HT1080 (cell line): ENCODE results near the gene PDZK1IP1. TPM values are rescaled to one million over a fixed set of nuclear protein-coding genes. Genes with fewer than 3 reads are reported as not detected.
A peak's percentile ranks its signal among the peaks of the same experiment; 100 is the strongest.
"Not testable (repeated sequence)": the region's sequence is repeated elsewhere in the genome, so short reads cannot be mapped to it uniquely, and the experiment has no call there.

Experiments used
- DNase-seq: peaks from one replicate; pipeline ENCODE4 v3.0.0-alpha.2; 2015; ENCODE audit warnings: low read depth
- total RNA-seq: library from RNA; depleted of rRNA; stranded (reverse); fragments of >200 nt; shearing (Covaris generic); gene quantifications from 2 replicates; pipeline ENCODE4 v1.2.3, GENCODE V29; 2014

PDZK1IP1 gene
- total RNA-seq, 1 experiment from 2014 or later = not detected

DNA sequence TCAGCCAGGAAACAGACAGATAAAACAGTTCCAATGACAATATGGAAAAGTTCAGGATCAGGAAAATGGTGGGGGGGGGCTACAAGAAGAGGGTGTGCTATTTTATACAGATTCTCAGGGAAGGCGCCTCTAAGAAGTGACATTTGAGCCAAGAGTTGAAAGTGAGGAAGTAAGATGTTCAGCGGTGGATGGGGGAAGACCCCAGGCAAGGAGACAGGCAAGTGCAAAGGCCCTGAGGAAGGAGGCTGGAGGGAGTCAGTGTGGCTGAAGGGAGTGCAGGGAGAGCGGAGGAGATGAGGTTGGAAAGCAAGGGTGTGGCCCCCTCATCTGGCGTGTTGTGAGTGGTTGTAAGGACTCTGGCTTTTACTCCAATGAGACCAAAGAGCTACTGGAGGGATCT, 8.4 kb upstream of the PDZK1IP1 start:
- DNase-seq = no peak

DNA sequence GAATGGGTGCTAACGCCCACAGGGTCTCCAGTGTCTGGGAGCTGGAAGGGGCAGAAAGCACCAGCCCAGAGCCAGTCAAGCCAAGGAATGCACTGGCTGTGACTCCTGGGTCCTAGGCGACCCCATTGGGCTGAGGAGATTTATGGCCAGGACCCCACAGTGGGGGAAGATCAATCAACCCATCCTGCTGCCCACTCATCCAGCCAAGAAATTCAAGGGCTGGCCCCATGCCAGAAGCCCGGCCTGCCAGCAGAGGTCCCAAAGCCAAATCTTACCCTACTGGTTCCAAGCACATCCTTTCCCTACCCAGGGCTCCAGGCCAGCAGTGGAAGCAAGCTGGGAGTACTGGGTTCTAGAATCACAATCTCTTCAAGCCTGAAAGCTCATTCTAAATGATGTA, 6.8 kb upstream of the PDZK1IP1 start:
- DNase-seq = no peak

DNA sequence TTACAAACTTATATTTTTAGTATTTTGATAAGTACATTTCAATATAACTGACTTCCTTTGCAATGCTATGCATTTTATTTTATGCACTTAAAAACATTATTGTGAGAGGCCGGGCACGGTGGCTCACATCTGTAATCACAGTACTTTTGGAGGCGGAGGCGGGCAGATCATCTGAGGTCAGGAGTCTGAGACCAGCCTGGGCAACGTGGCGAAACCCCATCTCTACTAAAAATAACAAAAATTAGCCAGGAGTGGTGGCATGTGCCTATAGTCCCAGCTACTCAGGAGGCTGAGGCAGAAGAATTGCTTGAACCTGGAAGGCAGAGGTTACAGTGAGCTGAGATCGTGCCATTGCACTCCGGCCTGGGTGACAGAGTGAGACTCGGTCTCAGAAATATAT, 6.1 kb upstream of the PDZK1IP1 start:
- DNase-seq = not testable (repeated sequence)

DNA sequence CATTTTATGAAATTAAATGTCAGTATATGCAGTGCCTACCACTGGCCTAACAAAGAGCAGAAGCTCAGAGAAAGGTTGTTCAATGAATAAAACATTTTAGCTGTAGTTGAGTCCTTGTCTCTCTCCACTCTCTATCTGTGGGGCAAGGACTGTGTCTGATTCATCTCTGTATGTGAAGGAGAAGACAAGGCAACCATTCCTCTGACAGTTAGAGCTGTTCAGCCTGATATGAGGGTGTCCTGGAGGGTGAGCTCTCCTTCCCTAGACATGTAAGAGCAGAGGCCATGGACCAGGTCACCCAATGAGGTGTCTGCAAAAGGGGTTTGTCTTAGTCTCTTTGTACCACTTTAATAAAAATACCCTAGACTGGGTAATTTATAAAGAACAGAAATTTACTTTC, 4.5 kb upstream of the PDZK1IP1 start:
- no peak for DNase-seq

DNA sequence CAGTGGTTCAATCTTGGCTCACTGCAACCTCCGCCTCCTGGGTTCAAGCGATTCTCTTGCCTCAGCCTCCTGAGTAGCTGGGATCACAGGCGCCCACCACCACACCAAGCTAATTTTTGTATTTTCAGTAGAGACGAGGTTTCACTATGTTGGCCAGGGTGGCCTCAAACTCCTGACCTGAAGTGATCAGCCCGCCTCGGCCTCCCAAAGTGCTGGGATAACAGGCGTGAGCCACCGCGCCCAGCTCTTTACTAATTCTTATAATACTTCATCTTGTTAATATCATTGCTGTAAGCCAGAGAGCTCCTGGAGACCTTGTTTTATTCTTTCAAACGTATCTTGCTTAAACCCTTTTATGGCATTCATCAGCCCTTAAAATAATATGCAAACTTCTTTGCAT, 3.7 kb upstream of the PDZK1IP1 start:
- not testable (repeated sequence) for DNase-seq

DNA sequence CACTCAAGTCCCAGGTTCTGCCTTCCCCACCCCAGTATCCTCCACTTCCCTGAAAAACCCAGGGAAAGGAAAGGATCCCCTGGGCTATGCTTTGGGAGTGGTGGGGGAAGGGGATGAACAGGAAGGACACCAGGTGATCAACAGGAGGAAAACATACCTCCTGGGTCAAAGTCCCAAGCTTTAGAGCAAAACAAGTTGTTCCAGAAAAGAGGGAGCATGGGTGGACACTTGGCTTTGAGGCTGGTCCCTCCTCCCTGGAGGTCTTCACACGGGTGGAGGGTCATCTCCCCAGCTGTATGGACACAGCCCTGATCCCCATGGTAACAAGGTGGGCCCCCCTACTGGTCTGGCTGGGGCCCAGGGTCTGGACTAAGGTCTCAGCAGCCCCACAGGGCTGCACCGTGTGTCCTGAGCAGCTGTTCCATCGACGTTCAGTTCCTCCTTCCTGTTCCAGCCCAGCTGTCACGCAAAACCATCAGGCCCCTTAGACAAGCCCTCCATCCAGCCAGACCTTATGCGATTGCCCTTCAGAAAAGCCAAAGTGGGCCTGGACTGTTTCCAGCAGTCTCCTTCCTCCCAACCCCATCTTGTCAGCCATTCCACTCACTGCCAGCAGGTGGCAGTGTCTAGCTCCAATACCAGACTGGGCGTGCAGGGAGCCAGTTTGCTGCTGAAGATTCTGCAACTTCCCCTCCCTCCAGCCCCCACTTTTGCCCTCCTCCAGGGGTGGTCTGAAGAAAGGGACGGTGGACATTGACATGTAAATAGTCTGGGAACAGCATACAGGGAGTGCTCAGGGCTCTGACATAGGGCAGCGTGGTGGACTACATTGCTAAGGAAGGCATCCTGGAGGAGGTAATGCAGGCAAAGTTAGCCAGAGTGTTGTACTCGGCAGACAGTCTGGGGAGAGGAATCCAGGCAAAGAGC, 2.9 kb upstream of the PDZK1IP1 start:
- DNase-seq = peak; percentile 59

DNA sequence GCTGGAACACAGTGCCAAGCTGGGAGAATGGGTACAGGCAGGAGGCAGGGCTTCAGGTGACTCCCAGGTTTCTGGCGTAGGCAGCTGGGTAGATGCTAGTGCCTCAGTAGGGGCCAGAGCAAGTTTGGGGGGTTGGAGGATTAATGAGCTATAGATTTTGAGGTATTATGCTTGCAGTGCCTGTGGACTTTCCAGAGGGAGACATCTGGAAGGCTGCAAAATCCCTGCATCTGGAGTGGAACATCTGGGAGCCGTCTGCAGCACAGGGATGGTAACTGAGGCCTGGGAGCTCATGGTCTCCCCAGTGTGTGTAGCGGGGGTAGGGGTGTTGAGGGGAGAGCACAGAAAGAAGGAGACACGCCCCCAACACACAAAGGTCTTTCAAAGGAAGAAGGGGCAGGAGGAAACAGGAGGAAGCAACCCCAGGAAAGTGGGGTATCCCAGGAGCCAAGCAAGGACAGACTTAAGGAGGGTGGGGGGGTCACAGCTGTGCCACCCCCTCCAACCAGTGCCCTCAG, 2.2 kb upstream of the PDZK1IP1 start:
- DNase-seq = no peak

DNA sequence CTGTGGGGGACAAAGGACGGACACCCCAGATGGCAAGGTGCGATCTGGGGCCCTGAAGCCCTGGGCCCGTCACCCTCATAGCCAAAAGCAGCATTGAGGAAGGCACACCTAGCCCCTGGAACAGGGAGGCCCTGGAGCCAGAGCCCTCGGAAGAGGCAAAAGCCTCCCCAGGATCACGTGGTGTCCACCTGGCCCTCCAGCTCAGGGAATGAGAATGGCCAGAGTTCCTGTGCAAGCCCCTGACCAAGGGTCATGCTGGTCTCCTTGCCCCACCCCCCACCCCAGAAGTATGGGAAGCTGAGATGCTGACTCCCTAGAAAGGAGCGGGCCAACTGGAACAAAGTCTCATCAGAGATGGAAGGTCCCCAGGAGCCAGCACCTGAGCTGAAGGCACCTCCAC, 1.0 kb upstream of the PDZK1IP1 start:
- DNase-seq = no peak

DNA sequence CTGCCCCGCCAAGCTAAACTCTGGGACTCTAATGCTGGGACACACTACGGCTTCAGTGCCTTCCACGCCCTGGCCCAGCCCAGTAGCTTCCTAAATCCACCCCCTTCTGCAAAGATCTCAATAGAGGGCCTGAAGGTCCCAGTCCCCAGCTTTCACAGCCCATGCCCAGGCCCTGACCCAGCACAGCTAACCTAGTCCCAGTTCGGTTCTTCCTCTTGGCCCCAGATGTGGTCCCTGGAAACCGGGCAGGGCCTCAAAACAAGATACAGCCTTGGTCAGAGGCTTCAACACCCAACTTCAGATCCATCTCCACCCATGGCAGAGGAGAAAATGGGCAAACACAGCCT, 646 bp upstream of the PDZK1IP1 start:
- no peak for DNase-seq

DNA sequence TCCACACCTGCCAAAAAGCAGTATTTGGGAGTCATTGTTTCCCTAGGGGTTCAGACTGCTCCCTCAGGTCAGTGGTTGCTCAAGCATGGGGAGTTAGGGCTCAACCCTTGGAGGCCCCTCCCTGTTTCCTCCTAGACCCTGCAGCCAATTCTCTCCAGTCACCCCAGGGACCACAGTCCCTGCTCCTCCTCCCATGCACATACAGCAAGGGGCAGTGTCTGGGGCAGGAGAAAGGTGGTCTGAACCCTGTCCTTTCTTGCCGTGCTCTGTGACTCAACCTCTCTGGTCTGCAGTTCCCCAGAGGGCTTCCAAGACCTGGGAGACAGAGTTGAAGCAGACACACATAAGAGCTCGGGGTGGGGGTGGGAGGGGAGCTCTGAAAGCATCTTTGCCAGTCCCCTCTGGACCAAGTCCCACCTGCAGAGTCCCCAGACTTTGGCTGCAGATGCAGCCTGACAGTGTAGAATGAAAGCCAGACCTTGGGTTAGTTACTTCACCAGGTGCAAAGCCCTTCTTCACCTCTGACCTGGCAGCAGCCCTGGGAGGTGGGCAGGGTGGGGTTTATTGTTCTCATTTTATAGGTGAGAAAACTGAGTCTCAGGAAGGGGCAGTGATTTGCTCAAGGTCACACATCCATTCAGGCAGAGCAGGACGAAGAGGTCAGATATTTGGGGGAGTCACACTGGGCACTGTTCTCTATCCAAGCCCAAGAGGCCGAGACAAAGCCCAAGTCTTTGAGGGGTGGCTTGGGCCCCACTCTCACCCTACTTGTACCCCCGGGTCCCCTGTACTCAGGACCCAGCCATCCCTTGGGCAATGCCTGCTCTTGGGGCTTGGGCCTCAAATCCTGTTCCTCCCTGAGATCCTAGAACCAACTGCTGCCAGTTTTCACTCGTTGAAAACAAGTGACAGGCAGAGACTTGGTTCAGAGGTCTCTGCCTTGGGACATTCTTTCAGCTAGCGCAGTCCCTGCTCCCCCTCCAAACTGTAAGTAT, 748 bp downstream of the PDZK1IP1 start:
- no peak for DNase-seq

DNA sequence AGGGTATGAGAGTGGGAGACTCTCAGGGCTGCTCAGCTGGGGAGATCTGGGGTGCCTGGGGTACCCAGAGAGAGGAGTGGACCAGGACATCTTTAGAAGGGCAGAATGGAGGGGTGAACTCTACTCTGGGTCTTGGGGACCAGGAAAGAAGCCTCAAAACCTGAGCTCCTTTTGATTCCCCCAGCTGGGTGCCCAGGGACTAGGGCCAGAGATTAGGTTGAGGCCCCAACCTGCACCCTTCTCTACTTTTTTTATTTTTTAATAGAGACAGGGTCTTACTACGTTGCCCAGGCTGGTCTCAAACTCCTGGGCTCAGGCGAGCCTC, 1.9 kb downstream of the PDZK1IP1 start:
- no peak for DNase-seq

DNA sequence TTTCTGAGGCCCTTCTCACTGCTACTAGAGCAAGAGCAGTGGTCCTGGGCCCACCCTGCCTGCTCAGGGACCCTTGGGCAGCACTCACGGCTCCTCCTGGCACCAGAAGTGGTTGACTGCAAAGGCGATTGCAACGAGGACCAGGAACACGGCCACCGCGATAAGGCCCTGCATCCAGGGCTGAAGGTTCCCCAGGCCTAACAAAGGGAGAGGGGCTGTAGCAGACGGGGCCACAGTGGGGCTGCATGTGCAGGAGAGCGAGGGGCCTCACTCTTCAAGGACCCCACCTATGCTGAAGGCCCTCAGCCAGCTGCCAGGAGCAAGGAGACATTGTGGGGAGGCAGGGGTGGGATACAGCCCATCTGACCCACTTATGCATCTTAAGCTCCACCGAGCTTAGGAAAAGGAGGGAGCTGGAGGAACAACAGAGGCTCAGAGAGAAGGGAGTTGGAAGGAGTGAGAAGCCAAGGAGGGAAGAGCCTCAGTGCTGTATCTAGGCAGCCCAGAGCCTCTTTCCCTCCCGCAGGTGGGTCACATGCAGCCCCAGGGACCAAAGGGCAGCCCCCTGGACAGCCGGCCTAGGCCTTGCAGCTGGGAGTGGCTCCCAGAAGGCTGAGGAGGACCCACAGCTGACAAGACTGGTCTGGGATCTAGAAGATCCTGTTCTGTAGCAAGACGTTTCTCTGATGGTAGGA, 2.5 kb downstream of the PDZK1IP1 start:
- no peak for DNase-seq

DNA sequence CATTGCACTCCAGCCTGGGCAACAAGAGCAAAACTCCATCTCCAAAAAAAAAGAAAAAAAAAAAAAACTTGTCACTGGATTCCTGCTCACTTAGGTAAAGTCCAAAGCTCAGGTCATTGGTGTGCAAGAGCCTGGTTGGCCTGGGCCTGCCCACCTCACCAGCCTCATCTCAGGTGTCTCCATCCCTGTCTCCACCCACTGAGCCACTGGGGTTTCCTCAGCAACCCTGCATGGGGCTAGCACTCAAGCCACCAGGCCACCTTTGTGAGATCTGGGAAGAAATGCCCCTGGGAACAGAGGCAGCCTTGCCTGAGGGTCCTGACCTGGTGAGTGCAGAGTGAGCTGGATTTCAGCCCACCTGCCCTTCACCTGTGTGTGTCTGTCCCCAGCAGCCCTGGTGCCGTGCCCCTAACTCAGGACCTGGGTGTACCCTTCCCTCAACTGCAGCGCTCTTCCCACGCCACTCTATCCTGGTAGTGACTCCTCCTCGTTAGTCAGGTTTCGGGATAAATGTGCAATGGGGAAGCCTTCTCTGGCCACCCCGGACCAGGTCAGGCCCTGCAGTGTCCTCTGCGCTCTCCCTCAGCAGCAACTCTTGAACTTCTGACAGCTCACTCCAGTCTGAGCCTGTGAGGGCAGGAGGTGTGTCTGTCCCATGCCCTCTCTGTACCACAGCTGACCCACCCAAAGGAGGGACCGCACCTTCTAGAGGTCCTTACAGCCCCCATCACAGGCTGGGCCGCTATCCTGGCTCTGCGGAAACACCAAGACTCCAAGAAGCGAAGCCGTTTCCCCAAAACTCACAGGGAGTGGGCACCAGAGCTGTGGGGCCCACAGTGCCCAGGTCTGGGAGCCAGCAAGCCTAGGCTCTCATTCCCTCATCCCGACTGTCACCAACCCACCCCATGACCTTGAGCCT, 3.3 kb downstream of the PDZK1IP1 start:
- DNase-seq = no peak

DNA sequence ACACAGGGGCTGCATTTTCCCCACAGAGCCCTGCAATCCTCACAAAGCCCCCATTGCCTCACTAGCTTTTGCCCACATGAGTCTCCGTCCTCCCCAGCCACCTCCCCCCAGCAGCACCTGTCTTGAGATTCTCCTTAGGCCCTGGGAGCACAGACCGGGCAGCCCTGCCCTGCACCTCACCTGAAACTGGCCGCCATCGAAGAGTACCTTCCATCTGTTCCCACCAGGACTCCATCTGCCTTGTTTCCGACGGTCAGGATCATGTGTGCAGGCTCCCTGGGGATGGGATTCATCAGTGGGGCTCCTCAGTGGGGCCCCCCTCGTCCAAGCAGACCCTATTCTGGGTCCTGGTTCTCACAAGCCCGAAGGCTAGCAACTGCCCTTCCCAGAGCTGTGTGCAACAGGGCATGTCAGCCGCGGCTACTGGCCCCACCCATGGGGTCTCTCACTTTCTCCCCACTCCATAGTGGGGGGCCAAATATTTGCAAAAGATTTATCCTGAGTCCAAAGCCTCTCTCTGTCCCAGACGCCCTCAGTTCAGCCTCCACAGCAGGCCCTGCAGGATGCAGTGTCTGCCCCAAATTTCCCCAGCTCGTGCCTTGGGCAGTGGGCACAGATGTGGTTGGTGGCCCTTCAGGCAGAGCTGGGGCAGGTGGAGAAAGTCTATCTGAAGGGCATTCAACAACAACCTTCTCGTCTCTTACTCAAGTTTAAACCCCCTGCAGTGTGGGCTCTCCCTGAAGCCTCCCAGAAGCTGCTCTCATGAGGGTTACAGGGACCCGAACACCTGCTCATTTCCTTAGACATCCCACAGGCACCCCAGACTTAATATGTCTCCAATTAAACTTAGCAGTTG, 4.8 kb downstream of the PDZK1IP1 start:
- no peak for DNase-seq

DNA sequence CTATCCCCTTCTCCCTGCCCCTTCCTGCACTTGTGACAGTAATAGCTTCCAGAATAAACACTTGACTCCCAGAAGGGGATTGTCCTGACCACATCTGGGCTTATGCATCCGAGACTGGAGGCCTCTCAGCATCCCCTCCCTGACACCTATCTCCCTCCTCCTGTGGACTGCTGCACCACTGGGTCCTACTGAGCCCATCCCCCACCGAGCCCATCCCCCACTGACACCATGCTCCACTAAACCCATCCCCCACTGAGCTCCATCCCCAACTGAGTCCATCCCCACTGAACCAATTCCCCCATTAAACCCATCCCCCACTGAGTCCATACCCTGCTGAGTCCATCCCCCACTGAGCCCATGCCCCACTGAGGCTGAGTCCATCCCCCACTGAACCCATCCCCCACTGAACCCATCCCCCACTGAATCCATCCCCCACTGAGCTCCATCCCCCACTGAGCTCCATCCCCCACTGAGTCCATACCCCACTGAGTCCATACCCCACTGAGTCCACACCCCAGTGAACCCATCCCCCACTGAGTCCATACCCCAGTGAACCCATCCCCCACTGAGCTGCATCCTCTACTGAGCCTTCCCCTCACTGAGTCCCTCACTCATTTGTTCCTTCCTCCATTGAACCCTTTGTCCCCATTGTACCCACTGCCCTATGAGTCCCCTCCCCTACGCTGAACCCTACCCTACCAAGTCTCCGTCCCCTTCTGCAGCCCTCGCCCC, 5.6 kb downstream of the PDZK1IP1 start:
- DNase-seq = peak; percentile 23

DNA sequence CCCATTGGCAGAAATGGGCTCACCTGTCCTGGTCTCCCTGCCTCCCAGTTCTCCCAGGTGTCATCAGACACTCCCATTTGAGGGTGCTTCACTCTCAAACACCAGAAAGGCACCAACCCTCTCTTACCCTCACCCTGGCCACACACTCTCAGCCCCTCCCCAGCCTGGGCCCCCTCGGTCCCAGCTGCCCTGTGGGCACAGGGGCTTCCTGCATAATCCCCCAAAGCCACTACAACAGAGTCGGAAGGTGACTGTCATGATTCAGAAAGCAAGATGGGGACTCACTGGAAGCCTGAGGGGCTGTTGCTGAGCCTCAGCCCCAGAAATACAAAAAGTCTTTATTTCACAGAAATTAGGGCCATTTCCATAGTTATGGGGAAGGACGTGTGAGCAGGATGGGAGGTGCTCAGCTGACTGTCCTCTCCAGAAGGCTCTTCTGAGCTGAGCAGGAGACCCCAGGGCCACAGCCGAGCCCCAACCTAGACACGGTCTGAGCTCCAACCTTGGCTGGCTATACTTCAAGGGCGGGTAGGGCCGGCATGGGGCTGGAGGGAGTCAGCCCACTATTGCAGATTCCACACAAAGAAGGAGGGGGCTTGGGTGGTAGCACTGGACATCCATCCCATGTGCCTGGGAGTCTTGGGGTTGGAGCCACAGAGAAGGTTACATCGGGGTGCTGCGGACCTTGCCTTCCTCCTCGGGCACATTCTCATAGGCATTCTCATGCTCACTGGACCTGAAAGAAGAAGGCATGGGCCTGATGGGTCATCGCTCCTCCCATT, 6.3 kb downstream of the PDZK1IP1 start:
- DNase-seq = no peak

DNA sequence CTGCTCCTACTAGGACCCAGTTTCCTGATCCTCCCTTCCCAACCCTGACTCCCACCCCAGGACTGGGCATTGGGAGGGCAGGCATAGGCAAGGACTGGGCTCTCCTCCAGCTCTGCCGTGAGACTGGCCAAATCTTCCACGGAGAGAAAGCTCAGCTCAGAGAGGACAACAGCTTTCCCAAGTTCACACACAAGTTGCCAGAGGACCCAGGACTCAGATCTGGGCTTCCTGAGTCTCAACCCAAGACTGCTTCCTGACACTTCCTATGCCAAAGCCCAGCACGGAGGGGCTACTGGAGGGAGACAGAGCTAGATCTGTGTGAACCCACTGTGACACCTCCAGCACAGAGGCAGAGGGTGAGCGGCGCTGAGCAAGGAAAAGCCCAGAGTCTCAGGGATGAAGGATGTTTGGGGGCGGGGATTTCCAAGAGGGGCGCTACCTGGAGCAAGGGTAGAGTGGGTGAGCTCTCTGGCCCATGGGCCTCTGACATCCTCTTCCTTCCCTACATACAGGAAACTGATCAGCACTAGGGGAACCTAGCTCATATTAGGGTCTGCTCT, 7.1 kb downstream of the PDZK1IP1 start:
- DNase-seq = no peak
